ENCODE results near the gene OPALIN. TPM values are rescaled to one million over a fixed set of nuclear protein-coding genes. Genes with fewer than 3 reads are reported as not detected.

Gene OPALIN
- total and polyA plus RNA-seq, 2 donors (not counting 1 experiment from before 2014, with no cell fraction given) = not detected

GRCh38 chr10:96321822-96322221 lies 37.0 kb downstream of the OPALIN start:
- Histone ChIP-seq H3K9me3 (ENCODE audit: control extremely low read depth in 1 of 3, control insufficient read depth in 2 of 3, insufficient read depth in 1 of 3, low read length in 2 of 3) (no peaks in the 10 kb centered on the region), H2AFZ (ENCODE audit: insufficient read depth, low read depth, low read length, poor library complexity, severe bottlenecking) (no peak overlapping the region), H3K4me1 (ENCODE audit: control insufficient read depth in 2 of 2, insufficient read depth in 2 of 2, low read length in 2 of 2) (no peaks in the 10 kb centered on the region), H4K20me1 (ENCODE audit: control insufficient read depth, insufficient read depth, low read length, poor library complexity, severe bottlenecking) (no peaks in the 10 kb centered on the region), H3K79me2 (ENCODE audit: control insufficient read depth, insufficient read depth, low read length) (no peaks in the 10 kb centered on the region), H3K4me2 (replicated peaks; ENCODE audit: low read depth, low read length, poor library complexity, severe bottlenecking) (no peak overlapping the region), H3K4me3 (ENCODE audit: control extremely low read depth in 1 of 5, extremely low read depth in 1 of 5, insufficient read depth in 1 of 5, low read depth in 2 of 5, low read length in 4 of 5) (no peak overlapping the region), H3K27ac (ENCODE audit: low read length in 2 of 2) (no peak overlapping the region), H3K36me3 (replicated peaks in 1 of 2; ENCODE audit: control extremely low read depth in 1 of 2, control insufficient read depth in 1 of 2, extremely low read depth in 1 of 2, insufficient read depth in 2 of 2, low read length in 1 of 2) (no peaks in the 10 kb centered on the region), H3K9ac (ENCODE audit: low read length) (no peak overlapping the region), H3K27me3 (replicated peaks in 1 of 4; ENCODE audit: control extremely low read depth in 1 of 4, control insufficient read depth in 3 of 4, insufficient read depth in 4 of 4, low read length in 3 of 4) (peaks cover 0 to 5% (median 0%) of the 10 kb centered on the region in 4 experiments)
- POLR2A ChIA-PET = no interaction called here
- CTCF ChIA-PET = interaction anchor here (0.6 to 3.6 kb wide), 4 partner anchors 19 to 1087 kb away, joined by 3 to 22 read pairs (median 4); no protein-coding TSS in a partner anchor
- H3K4me1 Mint-ChIP-seq = no peaks in the 10 kb centered on the region
- no CpG with 5 or more reads among the region's 5 CpGs for WGBS (ENCODE audit: insufficient coverage)
- DNase-seq (no peak), ATAC-seq (ENCODE audit: low read depth) (no peak)
- no peak overlapping the region for H3K27ac Mint-ChIP-seq
- H3K4me3 Mint-ChIP-seq = no peak overlapping the region
- H3K9me3 Mint-ChIP-seq (ENCODE audit: insufficient read depth) = no peaks in the 10 kb centered on the region
- H3K27me3 Mint-ChIP-seq = peaks cover 26% of the 10 kb centered on the region
- no peak for TF ChIP-seq EZH2 (IDR thresholded peaks at IDR 0.05; ENCODE audit: borderline replicate concordance, insufficient read depth, low read depth, low read length, poor library complexity, severe bottlenecking)
- TF ChIP-seq, protein P1, sequence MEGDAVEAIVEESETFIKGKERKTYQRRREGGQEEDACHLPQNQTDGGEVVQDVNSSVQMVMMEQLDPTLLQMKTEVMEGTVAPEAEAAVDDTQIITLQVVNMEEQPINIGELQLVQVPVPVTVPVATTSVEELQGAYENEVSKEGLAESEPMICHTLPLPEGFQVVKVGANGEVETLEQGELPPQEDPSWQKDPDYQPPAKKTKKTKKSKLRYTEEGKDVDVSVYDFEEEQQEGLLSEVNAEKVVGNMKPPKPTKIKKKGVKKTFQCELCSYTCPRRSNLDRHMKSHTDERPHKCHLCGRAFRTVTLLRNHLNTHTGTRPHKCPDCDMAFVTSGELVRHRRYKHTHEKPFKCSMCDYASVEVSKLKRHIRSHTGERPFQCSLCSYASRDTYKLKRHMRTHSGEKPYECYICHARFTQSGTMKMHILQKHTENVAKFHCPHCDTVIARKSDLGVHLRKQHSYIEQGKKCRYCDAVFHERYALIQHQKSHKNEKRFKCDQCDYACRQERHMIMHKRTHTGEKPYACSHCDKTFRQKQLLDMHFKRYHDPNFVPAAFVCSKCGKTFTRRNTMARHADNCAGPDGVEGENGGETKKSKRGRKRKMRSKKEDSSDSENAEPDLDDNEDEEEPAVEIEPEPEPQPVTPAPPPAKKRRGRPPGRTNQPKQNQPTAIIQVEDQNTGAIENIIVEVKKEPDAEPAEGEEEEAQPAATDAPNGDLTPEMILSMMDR (IDR thresholded peaks at IDR 0.05) = no peak
- intact Hi-C loops (cut with micrococcal nuclease) = no loop called here

DNA sequence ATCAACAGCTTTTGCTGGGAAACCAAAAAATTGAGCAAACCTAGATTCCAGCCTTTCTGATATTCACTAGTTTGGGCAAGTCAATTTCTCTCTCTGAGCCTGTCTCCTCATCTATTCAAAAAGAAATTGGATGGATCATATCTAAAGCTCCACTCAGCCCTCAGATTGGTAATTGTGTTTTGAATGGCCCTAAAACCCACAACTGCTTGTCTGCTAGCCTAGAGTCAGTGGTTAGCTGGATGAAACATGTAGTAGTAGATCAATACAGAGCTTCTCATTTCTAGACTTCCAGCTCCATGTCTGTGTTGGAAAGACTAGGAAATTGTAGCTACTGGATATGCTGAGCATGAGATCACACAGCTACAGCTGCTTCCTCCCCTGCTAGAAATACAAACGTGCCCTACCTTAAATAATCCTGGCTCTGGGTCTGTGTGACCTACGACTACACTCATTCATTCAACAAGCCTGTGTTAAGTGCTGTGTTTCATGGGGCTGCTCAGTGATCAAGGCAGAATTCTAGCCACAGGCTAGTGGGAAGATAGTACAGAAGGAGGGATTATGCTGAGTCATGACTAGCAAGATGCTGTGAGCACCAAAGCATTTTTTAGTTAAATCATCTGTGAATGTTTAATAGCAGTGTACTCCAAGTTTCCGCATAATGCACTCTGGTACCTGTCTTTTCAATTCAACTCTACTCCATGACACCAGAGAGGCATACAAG lies 38.9 kb downstream of the OPALIN start:
- no peaks in the 10 kb centered on the region for H3K4me1 ChIP-seq (ENCODE audit: control insufficient read depth in 2 of 2, insufficient read depth in 2 of 2, low read length in 2 of 2)

More for the DNA sequence above, 38.9 kb downstream of the OPALIN start:
- H3K36me3 ChIP-seq (replicated peaks in 1 of 2; ENCODE audit: control extremely low read depth in 1 of 2, control insufficient read depth in 1 of 2, extremely low read depth in 1 of 2, insufficient read depth in 2 of 2, low read length in 1 of 2) = no peaks in the 10 kb centered on the region
- DNase-seq (no peak), ATAC-seq (ENCODE audit: low read depth) (no peak)
- no peak overlapping the region for H3K4me3 ChIP-seq (ENCODE audit: control extremely low read depth in 1 of 5, extremely low read depth in 1 of 5, insufficient read depth in 1 of 5, low read depth in 2 of 5, low read length in 4 of 5)
- no peaks in the 10 kb centered on the region for H3K9me3 ChIP-seq (ENCODE audit: control extremely low read depth in 1 of 3, control insufficient read depth in 2 of 3, insufficient read depth in 1 of 3, low read length in 2 of 3)
- Mint-ChIP-seq H3K27ac (no peak overlapping the region), H3K4me1 (no peaks in the 10 kb centered on the region), H3K4me3 (no peak overlapping the region), H3K27me3 (peaks cover 27% of the 10 kb centered on the region), H3K9me3 (ENCODE audit: insufficient read depth) (no peaks in the 10 kb centered on the region)
- peaks cover 0 to 5% (median 0%) of the 10 kb centered on the region in 4 experiments for H3K27me3 ChIP-seq (replicated peaks in 1 of 4; ENCODE audit: control extremely low read depth in 1 of 4, control insufficient read depth in 3 of 4, insufficient read depth in 4 of 4, low read length in 3 of 4)
- H4K20me1 ChIP-seq (ENCODE audit: control insufficient read depth, insufficient read depth, low read length, poor library complexity, severe bottlenecking) = no peaks in the 10 kb centered on the region
- no peak overlapping the region for H3K4me2 ChIP-seq (replicated peaks; ENCODE audit: low read depth, low read length, poor library complexity, severe bottlenecking)
- intact Hi-C loops (cut with micrococcal nuclease) = loop anchor here (5.0 kb wide), 1 partner anchor 303 kb away; no protein-coding TSS in a partner anchor
- CTCF ChIA-PET = interaction anchor here (1.0 to 4.6 kb wide), 6 partner anchors 9 to 302 kb away, joined by 3 to 47 read pairs (median 9); no protein-coding TSS in a partner anchor
- H2AFZ ChIP-seq (ENCODE audit: insufficient read depth, low read depth, low read length, poor library complexity, severe bottlenecking) = no peak overlapping the region
- TF ChIP-seq EZH2 (IDR thresholded peaks at IDR 0.05; ENCODE audit: borderline replicate concordance, insufficient read depth, low read depth, low read length, poor library complexity, severe bottlenecking) = no peak
- TF ChIP-seq, protein P1 (IDR thresholded peaks at IDR 0.05) = no peak
- H3K27ac ChIP-seq (ENCODE audit: low read length in 2 of 2) = no peak overlapping the region
- no CpG with 5 or more reads among the region's 3 CpGs for WGBS (ENCODE audit: insufficient coverage)
- H3K9ac ChIP-seq (ENCODE audit: low read length) = no peak overlapping the region
- H3K79me2 ChIP-seq (ENCODE audit: control insufficient read depth, insufficient read depth, low read length) = no peaks in the 10 kb centered on the region
- POLR2A ChIA-PET = no interaction called here
